Colonic mucosa (tissue), 4 donors: Measurements from ENCODE around the gene CCDC68. TPM values are rescaled to one million over a fixed set of nuclear protein-coding genes. Genes with fewer than 3 reads are reported as not detected.

Experiments used
- DNase-seq: peaks from one replicate; pipeline ENCODE4 v3.0.0-alpha.2; 2020
- H3K27ac ChIP-seq: fragments of 200-600 bp; one replicate; pipeline ENCODE4 v1.8.0; 2021
- H3K27me3 ChIP-seq: fragments of 200-600 bp; one replicate; pipeline ENCODE4 v1.8.0; 2021
- H3K36me3 ChIP-seq: fragments of 200-600 bp; one replicate; pipeline ENCODE4 v1.8.0; 2021
- H3K4me1 ChIP-seq: fragments of 200-600 bp; one replicate; pipeline ENCODE4 v1.8.0; 2021; ENCODE audit warnings: mild to moderate bottlenecking
- H3K4me3 ChIP-seq: fragments of 200-600 bp; one replicate; pipeline ENCODE4 v1.8.0; 2021
- H3K9ac ChIP-seq, 2 donors: one replicate each; pipeline ENCODE4 v1.7.0; 2013; ENCODE audit warnings: control low read depth in 2 of 2, low read depth in 2 of 2, low read length in 2 of 2
- H3K9me3 ChIP-seq: fragments of 200-600 bp; one replicate; pipeline ENCODE4 v1.8.0; 2021
- intact Hi-C: fragments of 100-400 bp; cut with DNase I; formaldehyde crosslinking; loops from one replicate; pipeline ENCODE4 v1.14.1; 2022
- total RNA-seq, 2 donors: library from RNA; stranded (reverse); fragmentation: NEBNext Ultra II Directional in 1 of 2; extraction: Animal tissue kit (Norgen Biotek cat#: 25700) in 1 of 2; gene quantifications; one replicate each; pipeline ENCODE4 v1.2.1, GENCODE V29; 2021
- TF ChIP-seq, protein P1 (sequence below): fragments of 200-600 bp; IDR thresholded peaks from one replicate; pipeline ENCODE4 v1.8.0; 2022; ENCODE audit warnings: antibody characterized with exemption, mild to moderate bottlenecking
- donor health status: healthy.
- donor health status: DM: no; HTN: no; CAD: no.
- donor health status: DM: no; HTN: no; CAD: no.

The CCDC68 gene
- total RNA-seq, 2 donors from 2014 or later, result 22.3 to 46.8 TPM

DNA sequence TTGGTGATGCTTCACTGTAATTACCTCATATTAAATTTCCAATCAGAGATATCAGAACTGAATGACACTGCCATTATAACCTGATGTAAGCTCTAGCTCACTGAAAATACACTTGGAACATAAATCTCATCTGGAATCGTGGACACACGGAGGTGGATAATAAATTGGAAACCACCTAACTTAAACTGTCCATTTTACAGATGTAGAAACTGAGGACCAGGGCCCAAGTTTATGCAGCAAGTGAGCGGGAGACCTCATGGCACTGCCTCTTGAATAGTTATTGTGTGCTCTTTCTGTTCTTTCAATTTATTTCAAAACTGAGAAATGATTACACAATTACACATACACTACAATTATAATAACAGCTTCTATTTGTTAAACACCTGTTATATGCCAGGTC lies 20.8 kb downstream of the CCDC68 start:
- H3K36me3 ChIP-seq, result no peaks in the 10 kb centered on the region
- TF ChIP-seq, protein P1, sequence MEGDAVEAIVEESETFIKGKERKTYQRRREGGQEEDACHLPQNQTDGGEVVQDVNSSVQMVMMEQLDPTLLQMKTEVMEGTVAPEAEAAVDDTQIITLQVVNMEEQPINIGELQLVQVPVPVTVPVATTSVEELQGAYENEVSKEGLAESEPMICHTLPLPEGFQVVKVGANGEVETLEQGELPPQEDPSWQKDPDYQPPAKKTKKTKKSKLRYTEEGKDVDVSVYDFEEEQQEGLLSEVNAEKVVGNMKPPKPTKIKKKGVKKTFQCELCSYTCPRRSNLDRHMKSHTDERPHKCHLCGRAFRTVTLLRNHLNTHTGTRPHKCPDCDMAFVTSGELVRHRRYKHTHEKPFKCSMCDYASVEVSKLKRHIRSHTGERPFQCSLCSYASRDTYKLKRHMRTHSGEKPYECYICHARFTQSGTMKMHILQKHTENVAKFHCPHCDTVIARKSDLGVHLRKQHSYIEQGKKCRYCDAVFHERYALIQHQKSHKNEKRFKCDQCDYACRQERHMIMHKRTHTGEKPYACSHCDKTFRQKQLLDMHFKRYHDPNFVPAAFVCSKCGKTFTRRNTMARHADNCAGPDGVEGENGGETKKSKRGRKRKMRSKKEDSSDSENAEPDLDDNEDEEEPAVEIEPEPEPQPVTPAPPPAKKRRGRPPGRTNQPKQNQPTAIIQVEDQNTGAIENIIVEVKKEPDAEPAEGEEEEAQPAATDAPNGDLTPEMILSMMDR, result no peak
- DNase-seq, result no peak

DNA sequence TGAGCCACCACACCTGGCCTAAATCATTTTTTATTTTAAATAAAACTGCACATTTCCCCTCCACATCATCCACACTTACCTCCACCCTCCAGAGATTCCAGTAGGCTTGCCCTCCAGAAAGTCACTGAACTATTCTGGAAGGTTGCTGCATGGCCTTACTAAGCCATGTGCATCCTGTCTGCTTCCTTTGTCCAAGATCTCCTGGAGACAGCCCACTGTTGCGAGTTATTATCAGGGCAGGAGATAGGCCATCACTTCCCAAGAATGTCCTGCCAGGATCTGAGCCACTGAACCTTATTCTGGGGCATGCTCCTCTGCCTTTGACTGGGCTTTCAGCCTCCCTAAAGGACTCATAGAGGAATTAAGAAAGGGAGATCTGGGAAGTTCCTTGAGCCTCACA lies 26.8 kb downstream of the CCDC68 start:
- no peak overlapping the region for H3K27ac ChIP-seq
- TF ChIP-seq, protein P1, result no peak
- no peak overlapping the region for H3K9ac ChIP-seq
- no peak overlapping the region for H3K4me3 ChIP-seq
- no peaks in the 10 kb centered on the region for H3K4me1 ChIP-seq
- H3K27me3 ChIP-seq, result no peaks in the 10 kb centered on the region
- H3K9me3 ChIP-seq, result no peaks in the 10 kb centered on the region
- H3K36me3 ChIP-seq, result no peaks in the 10 kb centered on the region
- intact Hi-C loops, result no loop called here
- DNase-seq, result no peak

More for the DNA sequence above, 20.8 kb downstream of the CCDC68 start:
- H3K27ac ChIP-seq, result no peak overlapping the region
- H3K27me3 ChIP-seq, result no peaks in the 10 kb centered on the region
- intact Hi-C loops, result no loop called here
- H3K4me3 ChIP-seq, result no peak overlapping the region
- H3K9ac ChIP-seq, result no peak overlapping the region
- H3K9me3 ChIP-seq, result no peaks in the 10 kb centered on the region
- no peaks in the 10 kb centered on the region for H3K4me1 ChIP-seq

DNA sequence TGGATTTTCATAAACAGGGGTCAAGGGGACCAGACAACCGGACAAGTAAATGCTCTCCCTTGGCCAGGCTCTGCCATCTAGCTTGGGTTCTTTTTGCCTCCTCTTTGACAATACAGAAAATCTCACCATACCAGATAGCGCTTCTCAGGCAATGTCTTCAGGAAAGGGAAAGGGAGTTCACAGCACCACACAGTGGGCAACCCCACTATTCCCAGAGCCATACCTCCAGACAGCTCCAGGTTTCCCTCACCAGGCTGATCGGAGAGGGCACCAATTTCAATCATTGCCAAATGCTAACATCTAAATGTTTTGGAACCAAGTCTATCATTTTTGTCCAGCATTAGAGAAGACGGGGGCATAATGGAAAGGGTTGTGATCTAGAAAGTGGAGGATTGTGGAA lies 28.1 kb downstream of the CCDC68 start:
- Histone ChIP-seq H3K4me3 (no peak overlapping the region), H3K9ac (no peak overlapping the region), H3K27ac (no peak overlapping the region), H3K27me3 (no peaks in the 10 kb centered on the region), H3K9me3 (no peaks in the 10 kb centered on the region), H3K4me1 (no peaks in the 10 kb centered on the region), H3K36me3 (no peaks in the 10 kb centered on the region)
- intact Hi-C loops, result no loop called here
- TF ChIP-seq, protein P1, result no peak
- no peak for DNase-seq

DNA sequence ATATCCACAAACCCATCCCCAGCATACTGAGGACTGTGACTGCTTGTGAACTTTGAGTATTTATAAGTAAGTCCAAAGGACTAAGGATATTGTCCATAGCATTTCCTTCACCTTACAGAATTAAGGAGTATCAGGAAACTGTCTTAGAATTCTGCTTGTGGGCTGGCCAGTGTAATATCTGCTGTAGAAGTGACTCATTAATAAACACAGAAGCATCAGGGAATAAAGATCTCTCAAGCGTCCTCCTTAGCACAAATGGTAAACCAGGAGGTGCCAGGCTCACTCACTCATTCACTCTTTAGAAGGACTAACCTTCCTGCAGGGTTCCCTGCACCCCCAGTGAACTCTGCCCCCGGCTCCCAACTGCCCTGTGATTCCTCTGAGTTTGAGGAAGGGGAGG lies 31.0 kb downstream of the CCDC68 start:
- Histone ChIP-seq H3K27me3 (no peaks in the 10 kb centered on the region), H3K4me3 (no peak overlapping the region), H3K4me1 (no peaks in the 10 kb centered on the region), H3K36me3 (no peaks in the 10 kb centered on the region), H3K9ac (no peak overlapping the region), H3K27ac (no peak overlapping the region), H3K9me3 (no peaks in the 10 kb centered on the region)
- DNase-seq, result no peak
- TF ChIP-seq, protein P1, result no peak
- intact Hi-C loops, result no loop called here

DNA sequence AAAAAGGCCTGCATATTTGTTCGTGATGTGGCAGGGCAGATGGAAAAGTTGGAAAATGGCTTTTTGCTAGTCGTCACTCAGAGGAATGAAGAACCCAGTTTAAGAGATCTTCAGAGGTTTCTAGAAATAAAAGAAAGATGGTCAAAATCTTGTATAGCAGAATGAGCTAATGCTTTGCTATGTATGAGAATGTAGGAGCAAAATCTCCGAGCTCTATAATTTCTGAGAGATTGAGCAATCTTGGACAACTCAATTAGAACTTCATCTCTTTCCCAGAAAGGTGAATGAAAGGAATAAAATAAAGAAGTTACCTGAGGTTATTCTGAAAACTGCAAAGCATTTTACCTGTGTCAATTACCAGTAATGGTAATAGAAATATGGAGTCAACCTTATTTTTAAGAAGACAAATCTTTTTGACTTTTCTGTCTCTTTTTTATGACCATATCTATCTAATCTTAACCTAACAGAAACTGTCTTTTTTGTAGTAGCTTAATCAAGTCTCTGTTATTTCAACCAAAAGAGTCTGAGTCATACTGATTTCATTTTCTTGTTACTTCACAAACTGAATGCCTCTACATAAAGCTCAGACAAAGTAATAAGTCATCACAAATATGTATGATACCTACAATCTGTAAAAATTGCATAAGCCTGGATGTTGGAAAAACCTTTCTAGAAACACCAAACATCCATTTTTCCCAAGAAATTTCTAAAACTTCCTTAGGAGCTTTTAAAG lies 32.5 kb downstream of the CCDC68 start:
- DNase-seq, result no peak
- TF ChIP-seq, protein P1, result no peak
- intact Hi-C loops, result no loop called here

More for the DNA sequence above, 32.5 kb downstream of the CCDC68 start:
- Histone ChIP-seq H3K9ac (no peak overlapping the region), H3K4me1 (no peaks in the 10 kb centered on the region), H3K36me3 (no peaks in the 10 kb centered on the region), H3K4me3 (no peak overlapping the region), H3K9me3 (no peaks in the 10 kb centered on the region), H3K27ac (no peak overlapping the region), H3K27me3 (no peaks in the 10 kb centered on the region)
